ENCODE results near the gene LIN54.

Gene LIN54

DNA sequence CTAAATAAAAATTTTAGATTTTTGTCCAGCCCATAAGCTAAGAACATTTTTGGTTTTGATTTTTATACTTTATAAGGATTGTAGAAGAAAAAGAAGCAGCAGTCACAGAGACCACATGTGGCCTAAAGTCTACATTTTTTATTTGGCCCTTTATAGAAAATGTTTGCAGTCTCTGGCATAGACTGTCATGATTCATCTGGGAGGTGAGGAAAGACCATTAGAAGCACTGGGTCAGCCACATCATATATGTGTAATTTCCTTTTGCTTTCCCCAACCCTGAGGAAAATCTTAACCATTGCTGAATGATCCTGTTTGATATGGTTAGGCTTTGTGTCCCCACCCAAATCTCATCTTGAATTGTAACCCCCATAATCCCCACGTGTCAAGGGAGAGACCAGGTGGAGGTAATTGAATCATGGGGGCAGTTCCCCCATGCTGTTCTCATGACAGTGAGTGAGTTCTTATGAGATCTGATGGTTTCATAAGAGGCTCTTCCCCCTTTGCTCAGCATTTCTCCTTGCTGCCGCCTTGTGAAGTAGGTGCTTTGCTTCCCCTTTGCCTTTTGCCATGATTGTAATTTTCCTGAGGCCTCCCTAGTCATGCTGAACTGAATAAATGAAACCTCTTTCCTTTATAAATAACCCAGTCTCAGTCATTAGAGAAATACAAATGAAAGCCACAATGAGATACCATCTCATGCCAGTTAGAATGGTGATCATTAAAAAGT is 12.3 kb upstream of the LIN54 start:
- TF ChIP-seq, protein P1, sequence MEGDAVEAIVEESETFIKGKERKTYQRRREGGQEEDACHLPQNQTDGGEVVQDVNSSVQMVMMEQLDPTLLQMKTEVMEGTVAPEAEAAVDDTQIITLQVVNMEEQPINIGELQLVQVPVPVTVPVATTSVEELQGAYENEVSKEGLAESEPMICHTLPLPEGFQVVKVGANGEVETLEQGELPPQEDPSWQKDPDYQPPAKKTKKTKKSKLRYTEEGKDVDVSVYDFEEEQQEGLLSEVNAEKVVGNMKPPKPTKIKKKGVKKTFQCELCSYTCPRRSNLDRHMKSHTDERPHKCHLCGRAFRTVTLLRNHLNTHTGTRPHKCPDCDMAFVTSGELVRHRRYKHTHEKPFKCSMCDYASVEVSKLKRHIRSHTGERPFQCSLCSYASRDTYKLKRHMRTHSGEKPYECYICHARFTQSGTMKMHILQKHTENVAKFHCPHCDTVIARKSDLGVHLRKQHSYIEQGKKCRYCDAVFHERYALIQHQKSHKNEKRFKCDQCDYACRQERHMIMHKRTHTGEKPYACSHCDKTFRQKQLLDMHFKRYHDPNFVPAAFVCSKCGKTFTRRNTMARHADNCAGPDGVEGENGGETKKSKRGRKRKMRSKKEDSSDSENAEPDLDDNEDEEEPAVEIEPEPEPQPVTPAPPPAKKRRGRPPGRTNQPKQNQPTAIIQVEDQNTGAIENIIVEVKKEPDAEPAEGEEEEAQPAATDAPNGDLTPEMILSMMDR (IDR thresholded peaks at IDR 0.05; ENCODE audit: insufficient read depth, low read depth, low read length, missing control alignments), result no peak
- no peak overlapping the region for H3K4me3 ChIP-seq (ENCODE audit: low read depth, low read length)
- no peak for DNase-seq (ENCODE audit: low read depth)

DNA sequence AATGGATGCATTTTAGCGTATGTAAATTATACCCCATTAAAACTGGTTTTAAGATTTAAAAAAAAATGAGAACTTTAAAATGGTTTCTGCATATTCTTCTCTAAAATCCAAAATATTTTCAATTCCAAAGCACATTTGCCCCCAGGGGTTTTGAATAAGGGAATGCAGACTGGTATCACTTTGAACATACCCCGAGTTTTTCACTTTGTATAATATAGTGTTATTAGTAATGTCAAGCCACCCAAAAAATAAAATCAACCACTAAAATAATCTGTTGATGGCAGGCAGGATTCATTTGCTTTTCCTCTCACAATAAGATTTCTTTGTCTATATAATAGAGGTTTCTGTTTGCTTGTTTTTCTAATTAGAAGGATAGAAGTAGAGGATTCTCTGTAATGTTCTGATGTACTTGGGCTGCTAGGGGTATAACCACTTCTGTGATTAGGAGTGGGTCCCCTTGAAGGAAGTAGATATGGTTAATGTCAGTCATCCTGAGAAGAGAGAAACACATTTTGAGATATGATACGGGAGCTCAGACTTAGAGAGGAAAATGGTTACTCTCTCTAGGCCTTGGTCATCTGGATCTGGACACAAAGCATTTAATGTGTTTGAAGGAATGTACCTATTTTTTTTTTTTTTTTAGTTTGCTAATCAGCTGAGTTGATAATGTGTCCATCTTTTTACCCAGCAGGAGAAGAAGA is 9.3 kb upstream of the LIN54 start:
- no peak overlapping the region for H3K4me3 ChIP-seq (ENCODE audit: low read depth, low read length)
- peak; percentile 38 for DNase-seq (ENCODE audit: low read depth)
- TF ChIP-seq, protein P1 (IDR thresholded peaks at IDR 0.05; ENCODE audit: insufficient read depth, low read depth, low read length, missing control alignments), result no peak

DNA sequence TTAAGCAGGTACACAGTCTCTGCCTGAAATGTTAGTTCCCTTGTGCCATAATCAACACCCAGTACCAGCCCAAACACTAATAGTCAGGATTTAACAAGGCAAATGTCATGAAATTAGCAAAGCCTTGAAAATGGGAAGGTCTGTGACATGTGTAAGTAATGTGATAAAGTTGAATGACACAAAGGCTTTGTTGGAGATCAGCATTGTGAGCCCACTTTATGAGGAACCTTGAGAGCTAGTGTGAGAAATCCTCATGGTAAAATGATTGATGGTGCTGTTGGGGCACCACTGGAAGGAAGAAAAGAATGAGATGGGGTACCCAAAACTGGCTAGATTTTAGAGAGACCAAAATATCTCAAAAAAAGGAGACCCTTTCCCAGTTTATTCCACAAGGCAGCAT is 3.3 kb upstream of the LIN54 start:
- TF ChIP-seq, protein P1 (IDR thresholded peaks at IDR 0.05; ENCODE audit: insufficient read depth, low read depth, low read length, missing control alignments), result no peak
- peak overlapping the region; percentile 96 for H3K4me3 ChIP-seq (ENCODE audit: low read depth, low read length)
- no peak for DNase-seq (ENCODE audit: low read depth)

DNA sequence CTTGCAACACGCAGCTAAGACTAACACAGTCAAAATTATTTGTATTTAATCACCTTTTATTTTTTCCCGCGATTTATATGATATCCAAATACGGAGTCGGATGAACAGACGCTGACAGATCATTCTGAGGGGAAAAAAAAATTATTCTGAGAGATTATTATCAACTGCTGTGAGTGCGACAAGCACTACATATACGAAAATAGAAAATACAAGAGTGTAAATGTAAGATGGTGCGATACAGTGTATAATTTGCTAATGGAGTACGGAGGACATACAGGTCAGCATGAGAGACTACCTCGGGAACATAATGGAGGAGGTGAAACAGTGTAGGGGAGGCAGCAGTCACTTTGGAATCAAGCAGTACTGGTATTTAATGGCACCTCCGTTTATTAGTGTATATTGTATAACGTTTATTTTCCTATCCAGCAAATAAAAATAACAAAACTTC is 2.8 kb upstream of the LIN54 start:
- TF ChIP-seq, protein P1 (IDR thresholded peaks at IDR 0.05; ENCODE audit: insufficient read depth, low read depth, low read length, missing control alignments), result no peak
- no peak for DNase-seq (ENCODE audit: low read depth)
- peak overlapping the region; percentile 96 for H3K4me3 ChIP-seq (ENCODE audit: low read depth, low read length)

DNA sequence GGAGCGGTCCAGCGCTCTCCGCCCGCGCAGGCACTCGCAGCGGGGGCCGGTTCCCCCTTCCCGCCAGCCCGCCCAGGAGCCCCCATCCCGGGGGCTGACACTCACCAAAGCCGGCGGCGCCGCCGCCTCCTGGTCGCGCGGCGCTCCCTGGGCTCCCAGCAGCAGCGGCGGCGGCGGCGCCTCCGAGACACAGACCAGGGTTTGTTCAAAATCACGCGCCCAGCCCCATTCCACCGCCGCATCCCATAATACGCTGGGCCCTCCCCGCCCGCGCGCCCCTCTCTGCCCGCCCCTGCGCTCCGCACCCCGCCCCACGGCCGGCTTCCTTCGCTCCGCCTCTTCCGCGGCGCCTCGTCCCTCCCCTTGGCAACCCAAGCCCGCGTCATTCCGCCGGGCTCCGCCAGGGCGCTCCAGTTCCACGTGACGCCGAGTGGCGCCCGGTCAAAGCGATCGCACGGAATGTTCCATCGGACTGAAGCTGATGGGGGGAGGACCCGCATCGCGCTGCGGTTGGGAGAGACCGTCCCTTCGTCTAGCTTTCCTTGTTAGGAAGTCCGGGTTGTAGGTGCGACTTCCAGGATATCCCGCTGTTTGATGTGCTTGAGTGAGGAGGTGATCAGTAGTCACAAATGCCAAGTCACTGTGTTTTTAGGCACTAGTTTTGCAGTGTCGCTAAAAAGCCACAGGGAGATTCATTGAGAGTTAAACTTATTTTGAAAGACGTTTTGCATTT is 2.2 kb upstream of the LIN54 start:
- TF ChIP-seq, protein P1 (IDR thresholded peaks at IDR 0.05; ENCODE audit: insufficient read depth, low read depth, low read length, missing control alignments), result peak; percentile 47
- peak overlapping the region; percentile 99 for H3K4me3 ChIP-seq (ENCODE audit: low read depth, low read length)
- DNase-seq (ENCODE audit: low read depth), result peak; percentile 99

DNA sequence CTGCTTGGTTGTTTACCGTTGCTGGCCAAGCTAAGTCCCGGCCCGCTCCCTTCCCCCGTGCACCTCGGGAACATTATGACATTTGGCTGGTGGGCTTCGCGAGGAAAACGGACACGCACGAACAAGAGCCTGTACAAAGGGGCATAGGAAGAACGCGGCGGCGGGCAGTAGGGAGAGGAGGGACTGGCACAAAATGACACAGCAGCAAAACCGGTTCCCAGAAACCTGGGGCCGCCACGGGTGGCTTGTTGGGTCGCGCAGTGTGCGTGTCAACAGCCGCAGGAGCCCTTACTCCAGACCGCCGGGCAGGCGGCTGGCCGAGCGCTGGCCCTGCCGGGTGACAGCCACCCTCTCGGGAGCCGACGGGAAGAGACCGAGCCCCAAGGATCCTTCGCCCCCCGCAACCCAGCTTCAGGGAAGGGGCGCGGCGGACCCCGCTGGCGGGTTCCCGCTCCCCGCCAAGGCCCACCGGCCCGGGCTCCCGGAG is 1.6 kb upstream of the LIN54 start:
- peak; percentile 44 for DNase-seq (ENCODE audit: low read depth)
- peak overlapping the region; percentile 99 for H3K4me3 ChIP-seq (ENCODE audit: low read depth, low read length)
- TF ChIP-seq, protein P1 (IDR thresholded peaks at IDR 0.05; ENCODE audit: insufficient read depth, low read depth, low read length, missing control alignments), result no peak
